ENCODE measurements around the gene MAPK8IP2. TPM values are rescaled to one million over a fixed set of nuclear protein-coding genes. Genes with fewer than 3 reads are reported as not detected.
"Not testable (repeated sequence)": the region's sequence is repeated elsewhere in the genome, so short reads cannot be mapped to it uniquely, and the experiment has no call there.

Gene MAPK8IP2
- polyA plus RNA-seq, 1 donor (not counting 4 experiments of a cell fraction or from before 2014, with no cell fraction given) = 0.29 TPM

DNA sequence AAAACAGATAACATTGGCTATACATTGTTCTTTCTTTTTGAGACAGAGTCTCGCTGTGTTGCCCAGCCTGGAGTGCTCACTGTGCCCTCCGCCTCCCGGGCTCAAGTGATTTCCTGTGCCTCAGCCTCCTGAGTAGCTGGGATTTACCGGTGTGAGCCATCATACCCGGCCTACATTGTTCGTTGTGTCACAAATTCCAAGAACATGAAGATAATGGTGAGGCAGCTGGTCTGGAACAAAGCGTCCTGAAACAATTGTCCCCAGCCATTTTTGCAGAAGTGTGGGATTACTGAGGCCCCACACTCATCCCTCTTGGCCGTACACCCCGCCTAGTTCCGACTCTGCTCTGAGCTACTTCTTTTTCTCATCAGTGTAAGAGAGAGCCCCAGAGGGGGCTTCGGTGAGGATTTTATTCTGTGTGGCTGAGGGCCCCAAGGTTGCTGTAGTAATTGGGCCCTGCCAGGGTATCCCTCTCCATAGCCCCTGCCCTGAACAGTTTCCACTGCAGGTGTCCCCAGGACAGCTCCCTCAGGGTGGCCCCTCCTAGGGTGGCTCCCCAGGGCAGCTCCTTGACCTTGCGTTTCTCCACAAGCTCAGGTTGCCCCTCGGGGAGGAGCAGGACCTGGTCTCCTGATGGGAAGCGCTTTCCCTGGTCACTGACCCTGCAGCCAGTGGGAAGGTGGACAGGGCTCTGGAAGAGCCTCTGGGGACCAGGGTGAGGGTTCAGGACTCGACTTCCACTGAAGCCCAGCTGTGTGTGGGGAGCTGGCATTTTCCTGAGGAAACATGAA lies 40.5 kb downstream of the MAPK8IP2 start:
- no peak overlapping the region for H3K9ac ChIP-seq (ENCODE audit: control insufficient read depth, extremely low read depth, insufficient read depth, low read length)
- no peaks in the 10 kb centered on the region for H3K4me1 ChIP-seq (ENCODE audit: control insufficient read depth, extremely low read depth, insufficient read depth, low read length)
- no peak for FAIRE-seq
- H4K20me1 ChIP-seq (ENCODE audit: control insufficient read depth, extremely low read depth, insufficient read depth, low read length) = peaks cover 2% of the 10 kb centered on the region
- DNase-seq (ENCODE audit: low read depth, low spot score) = no peak
- H3K4me2 ChIP-seq (ENCODE audit: control insufficient read depth, extremely low read depth, insufficient read depth, low read depth, low read length) = no peak overlapping the region
- no peaks in the 10 kb centered on the region for H3K9me1 ChIP-seq (ENCODE audit: control insufficient read depth, extremely low read depth, insufficient read depth, low read length)
- dilution Hi-C loops (cut with MboI; ENCODE audit: extremely low pct_ligation_motif_present, low sequenced_read_pairs) = no loop called here
- peaks cover 36% of the 10 kb centered on the region for H3K27me3 ChIP-seq (ENCODE audit: control insufficient read depth, extremely low read depth, insufficient read depth, low read length)
- no peaks in the 10 kb centered on the region for H3K79me2 ChIP-seq (ENCODE audit: control insufficient read depth, insufficient read depth, low read length)
- H3K36me3 ChIP-seq (ENCODE audit: control insufficient read depth in 2 of 2, extremely low read depth in 1 of 2, insufficient read depth in 2 of 2, low read length in 2 of 2) = no peaks in the 10 kb centered on the region
- no peak overlapping the region for H2AFZ ChIP-seq (ENCODE audit: control insufficient read depth, low read length)
- no peak overlapping the region for H3K27ac ChIP-seq (ENCODE audit: control insufficient read depth, insufficient read depth, low read length)
- no peak overlapping the region for H3K4me3 ChIP-seq (ENCODE audit: control insufficient read depth in 2 of 3, extremely low read depth in 1 of 3, insufficient read depth in 2 of 3, low read depth in 1 of 3, low read length in 3 of 3)
- no peaks in the 10 kb centered on the region for H3K9me3 ChIP-seq (ENCODE audit: control insufficient read depth, low read depth, low read length)
- no peak for TF ChIP-seq EZH2 (IDR thresholded peaks at IDR 0.05; ENCODE audit: low read length)
- TF ChIP-seq, protein P1, sequence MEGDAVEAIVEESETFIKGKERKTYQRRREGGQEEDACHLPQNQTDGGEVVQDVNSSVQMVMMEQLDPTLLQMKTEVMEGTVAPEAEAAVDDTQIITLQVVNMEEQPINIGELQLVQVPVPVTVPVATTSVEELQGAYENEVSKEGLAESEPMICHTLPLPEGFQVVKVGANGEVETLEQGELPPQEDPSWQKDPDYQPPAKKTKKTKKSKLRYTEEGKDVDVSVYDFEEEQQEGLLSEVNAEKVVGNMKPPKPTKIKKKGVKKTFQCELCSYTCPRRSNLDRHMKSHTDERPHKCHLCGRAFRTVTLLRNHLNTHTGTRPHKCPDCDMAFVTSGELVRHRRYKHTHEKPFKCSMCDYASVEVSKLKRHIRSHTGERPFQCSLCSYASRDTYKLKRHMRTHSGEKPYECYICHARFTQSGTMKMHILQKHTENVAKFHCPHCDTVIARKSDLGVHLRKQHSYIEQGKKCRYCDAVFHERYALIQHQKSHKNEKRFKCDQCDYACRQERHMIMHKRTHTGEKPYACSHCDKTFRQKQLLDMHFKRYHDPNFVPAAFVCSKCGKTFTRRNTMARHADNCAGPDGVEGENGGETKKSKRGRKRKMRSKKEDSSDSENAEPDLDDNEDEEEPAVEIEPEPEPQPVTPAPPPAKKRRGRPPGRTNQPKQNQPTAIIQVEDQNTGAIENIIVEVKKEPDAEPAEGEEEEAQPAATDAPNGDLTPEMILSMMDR (optimal IDR thresholded peaks at IDR 0.05 in 1 of 3, IDR thresholded peaks at IDR 0.05 in 1 of 3, conservative IDR thresholded peaks at IDR 0.05 in 1 of 3; ENCODE audit: extremely low read depth in 1 of 3, insufficient read depth in 2 of 3, low read length in 3 of 3) = no peak

DNA sequence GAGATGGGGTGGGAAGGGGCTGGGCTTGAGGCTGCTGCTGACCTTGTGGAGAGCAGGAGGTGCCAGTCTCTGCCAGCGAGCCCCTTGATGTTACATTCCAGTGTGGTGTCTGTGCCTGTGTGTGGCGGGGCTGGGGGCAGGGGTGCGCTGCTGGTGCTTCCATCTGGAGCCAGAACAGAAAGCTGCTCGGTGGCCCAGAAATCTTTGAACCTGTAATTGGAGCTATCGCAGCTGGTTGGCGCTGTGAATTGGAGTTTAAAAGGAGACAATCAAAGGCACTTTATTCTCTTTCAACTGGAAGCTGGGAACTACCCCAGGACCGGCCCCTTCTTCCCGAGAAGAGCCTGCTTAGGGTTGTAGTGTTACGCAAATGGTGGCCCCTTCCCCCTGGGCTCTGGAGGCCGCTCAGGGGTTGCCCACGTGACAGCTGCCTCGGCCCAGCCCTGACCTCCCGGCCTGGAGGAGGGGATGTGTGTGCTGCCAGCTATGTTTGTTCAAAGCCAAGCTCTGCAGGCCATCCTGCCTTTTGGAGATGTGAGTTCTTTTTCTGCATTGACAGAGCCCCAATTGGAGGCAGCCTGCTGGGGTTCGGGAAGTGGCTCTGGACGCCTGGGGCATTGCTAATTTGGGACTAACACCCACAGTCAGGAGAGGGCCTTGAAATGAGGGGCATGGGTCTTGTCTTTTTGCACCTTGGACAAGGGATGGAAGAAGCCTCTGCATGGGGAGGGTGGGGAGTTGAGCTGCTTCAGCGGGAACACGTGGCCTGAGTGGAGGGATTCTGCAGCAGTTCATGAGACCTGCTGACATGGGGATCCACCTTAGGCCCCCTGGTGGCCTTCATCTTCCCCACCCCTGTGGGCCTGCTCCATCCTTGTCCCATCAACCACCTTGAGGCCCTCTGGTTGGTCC lies 41.4 kb downstream of the MAPK8IP2 start:
- no peak overlapping the region for H3K4me2 ChIP-seq (ENCODE audit: control insufficient read depth, extremely low read depth, insufficient read depth, low read depth, low read length)
- no peak overlapping the region for H3K27ac ChIP-seq (ENCODE audit: control insufficient read depth, insufficient read depth, low read length)
- FAIRE-seq (no peak), DNase-seq (ENCODE audit: low read depth, low spot score) (no peak)
- peaks cover 2% of the 10 kb centered on the region for H4K20me1 ChIP-seq (ENCODE audit: control insufficient read depth, extremely low read depth, insufficient read depth, low read length)
- H3K79me2 ChIP-seq (ENCODE audit: control insufficient read depth, insufficient read depth, low read length) = no peaks in the 10 kb centered on the region
- no peaks in the 10 kb centered on the region for H3K4me1 ChIP-seq (ENCODE audit: control insufficient read depth, extremely low read depth, insufficient read depth, low read length)
- no peaks in the 10 kb centered on the region for H3K9me3 ChIP-seq (ENCODE audit: control insufficient read depth, low read depth, low read length)
- no peak for TF ChIP-seq EZH2 (IDR thresholded peaks at IDR 0.05; ENCODE audit: low read length)
- TF ChIP-seq, protein P1 (optimal IDR thresholded peaks at IDR 0.05 in 1 of 3, IDR thresholded peaks at IDR 0.05 in 1 of 3, conservative IDR thresholded peaks at IDR 0.05 in 1 of 3; ENCODE audit: extremely low read depth in 1 of 3, insufficient read depth in 2 of 3, low read length in 3 of 3) = peak in 2 of 3 experiments; percentile 18 to 27
- no peak overlapping the region for H2AFZ ChIP-seq (ENCODE audit: control insufficient read depth, low read length)
- H3K4me3 ChIP-seq (ENCODE audit: control insufficient read depth in 2 of 3, extremely low read depth in 1 of 3, insufficient read depth in 2 of 3, low read depth in 1 of 3, low read length in 3 of 3) = no peak overlapping the region
- no peak overlapping the region for H3K9ac ChIP-seq (ENCODE audit: control insufficient read depth, extremely low read depth, insufficient read depth, low read length)
- H3K9me1 ChIP-seq (ENCODE audit: control insufficient read depth, extremely low read depth, insufficient read depth, low read length) = no peaks in the 10 kb centered on the region
- H3K36me3 ChIP-seq (ENCODE audit: control insufficient read depth in 2 of 2, extremely low read depth in 1 of 2, insufficient read depth in 2 of 2, low read length in 2 of 2) = no peaks in the 10 kb centered on the region
- H3K27me3 ChIP-seq (ENCODE audit: control insufficient read depth, extremely low read depth, insufficient read depth, low read length) = peaks cover 36% of the 10 kb centered on the region
- dilution Hi-C loops (cut with MboI; ENCODE audit: extremely low pct_ligation_motif_present, low sequenced_read_pairs) = no loop called here

DNA sequence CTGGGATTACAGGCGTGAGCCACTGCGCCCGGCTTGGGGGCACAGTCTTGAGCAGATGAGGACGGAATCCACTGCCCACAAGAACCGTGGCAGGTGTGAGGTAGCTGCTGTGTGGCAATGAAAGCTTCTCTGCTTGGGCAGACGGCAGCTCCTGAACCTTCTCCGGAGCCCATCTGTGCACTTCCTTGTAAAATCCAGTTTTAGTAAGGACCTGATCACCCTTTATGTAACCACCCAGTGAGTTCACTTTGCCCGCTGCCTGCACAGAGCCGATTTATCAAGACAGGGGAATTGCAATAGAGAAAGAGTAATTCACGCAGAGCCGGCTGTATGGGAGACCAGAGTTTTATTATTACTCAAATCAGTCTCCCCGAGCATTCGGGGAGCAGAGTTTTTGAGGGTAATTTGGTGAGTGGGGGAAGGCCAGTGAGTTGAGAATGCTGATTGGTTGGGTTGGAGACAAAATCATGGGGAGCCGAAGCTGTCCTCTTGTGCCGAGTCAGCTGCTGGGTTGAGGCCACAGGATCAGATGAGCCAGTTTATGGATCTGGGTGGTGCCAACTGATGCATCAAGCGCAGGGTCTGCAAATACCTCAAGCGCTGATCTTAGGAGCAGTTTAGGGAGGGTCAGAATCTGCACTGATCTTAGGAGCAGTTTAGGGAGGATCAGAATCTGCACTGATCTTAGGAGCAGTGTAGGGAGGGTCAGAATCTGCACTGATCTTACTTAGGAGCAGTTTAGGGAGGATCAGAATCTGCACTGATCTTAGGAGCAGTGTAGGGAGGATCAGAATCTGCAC lies 42.6 kb downstream of the MAPK8IP2 start:
- not testable (repeated sequence) for H3K79me2 ChIP-seq (ENCODE audit: control insufficient read depth, insufficient read depth, low read length)

More for the DNA sequence above, 42.6 kb downstream of the MAPK8IP2 start:
- DNase-seq (ENCODE audit: low read depth, low spot score); H3K4me3 ChIP-seq (ENCODE audit: control insufficient read depth in 2 of 3, extremely low read depth in 1 of 3, insufficient read depth in 2 of 3, low read depth in 1 of 3, low read length in 3 of 3); H3K36me3 ChIP-seq (ENCODE audit: control insufficient read depth in 2 of 2, extremely low read depth in 1 of 2, insufficient read depth in 2 of 2, low read length in 2 of 2); dilution Hi-C loops (cut with MboI; ENCODE audit: extremely low pct_ligation_motif_present, low sequenced_read_pairs); H2AFZ ChIP-seq (ENCODE audit: control insufficient read depth, low read length); H3K4me1 ChIP-seq (ENCODE audit: control insufficient read depth, extremely low read depth, insufficient read depth, low read length); H3K9me1 ChIP-seq (ENCODE audit: control insufficient read depth, extremely low read depth, insufficient read depth, low read length); FAIRE-seq; H3K4me2 ChIP-seq (ENCODE audit: control insufficient read depth, extremely low read depth, insufficient read depth, low read depth, low read length); H3K9me3 ChIP-seq (ENCODE audit: control insufficient read depth, low read depth, low read length); H3K27ac ChIP-seq (ENCODE audit: control insufficient read depth, insufficient read depth, low read length); H4K20me1 ChIP-seq (ENCODE audit: control insufficient read depth, extremely low read depth, insufficient read depth, low read length); H3K9ac ChIP-seq (ENCODE audit: control insufficient read depth, extremely low read depth, insufficient read depth, low read length): not testable (repeated sequence)
- H3K27me3 ChIP-seq (ENCODE audit: control insufficient read depth, extremely low read depth, insufficient read depth, low read length) = peaks cover 36% of the 10 kb centered on the region

Measured in keratinocyte (primary cell).